Limb (tissue), 2 donors: Measurements from ENCODE around the gene DDX49.

Source experiments
- DNase-seq, 2 donors: peaks; one replicate each; pipeline ENCODE4 v3.0.0-alpha.2; 2016; ENCODE audit errors: extremely low spot score in 2 of 2

DDX49 gene

GRCh38 chr19:18908917-18909619 is 10.4 kb upstream of the DDX49 start:
- no peak for DNase-seq

GRCh38 chr19:18910010-18910409 is 9.5 kb upstream of the DDX49 start:
- no peak for DNase-seq

- no peak for DNase-seq
Measured at GRCh38 chr19:18910801-18911436, 8.6 kb upstream of the DDX49 start.

GRCh38 chr19:18912933-18913332 is 6.6 kb upstream of the DDX49 start:
- DNase-seq, result no peak

GRCh38 chr19:18913466-18913865 is 6.0 kb upstream of the DDX49 start:
- DNase-seq, result no peak

GRCh38 chr19:18915639-18916038 is 3.9 kb upstream of the DDX49 start:
- peak in 1 of 2 donors; percentile 49 for DNase-seq

- DNase-seq, result peak in 1 of 2 donors; percentile 14
Measured at GRCh38 chr19:18917593-18917992, 1.9 kb upstream of the DDX49 start.

- DNase-seq, result no peak
Measured at GRCh38 chr19:18919900-18920214, 342 bp downstream of the DDX49 start.

GRCh38 chr19:18920400-18920799 is 885 bp downstream of the DDX49 start:
- no peak for DNase-seq

- peak in 1 of 2 donors; percentile 25 for DNase-seq
Measured at GRCh38 chr19:18921593-18921992, 2.1 kb downstream of the DDX49 start.

GRCh38 chr19:18922228-18922985 is 2.9 kb downstream of the DDX49 start:
- peak in 1 of 2 donors; percentile 24 for DNase-seq

GRCh38 chr19:18924684-18925213 is 5.2 kb downstream of the DDX49 start:
- no peak for DNase-seq

GRCh38 chr19:18928018-18928805 is 8.7 kb downstream of the DDX49 start:
- no peak for DNase-seq

- no peak for DNase-seq
Measured at GRCh38 chr19:18929311-18929710, 9.8 kb downstream of the DDX49 start.

- peak in 1 of 2 donors; percentile 32 for DNase-seq
Measured at GRCh38 chr19:18931316-18932162, 12.0 kb downstream of the DDX49 start.

GRCh38 chr19:18932216-18932841 is 12.8 kb downstream of the DDX49 start:
- peak; percentile 15 to 82 for DNase-seq

- DNase-seq, result no peak
Measured at GRCh38 chr19:18933297-18933696, 13.8 kb downstream of the DDX49 start.

GRCh38 chr19:18939163-18939562 is 19.6 kb downstream of the DDX49 start:
- DNase-seq, result no peak

- DNase-seq, result peak; percentile 14 to 77
Measured at GRCh38 chr19:18939922-18940768, 20.6 kb downstream of the DDX49 start.
